Stimulated activated naive CD4-positive, alpha-beta T cell treated with Interleukin-2 at 50 U/mL for 16 hours (primary cell): ENCODE measurements around the gene HOXB8.

ENCODE experiments used
- DNase-seq: peaks from one replicate; lab custom pipeline; 2025; lab: John Stamatoyannopoulos, UW

HOXB8 gene

GRCh38 chr17:48583708-48584222 is 31.3 kb downstream of the HOXB8 start:
- DNase-seq: no peak

- no peak for DNase-seq
Observed at GRCh38 chr17:48582750-48583069, 32.4 kb downstream of the HOXB8 start.

GRCh38 chr17:48579760-48580554 is 35.1 kb downstream of the HOXB8 start:
- DNase-seq: no peak

DNA sequence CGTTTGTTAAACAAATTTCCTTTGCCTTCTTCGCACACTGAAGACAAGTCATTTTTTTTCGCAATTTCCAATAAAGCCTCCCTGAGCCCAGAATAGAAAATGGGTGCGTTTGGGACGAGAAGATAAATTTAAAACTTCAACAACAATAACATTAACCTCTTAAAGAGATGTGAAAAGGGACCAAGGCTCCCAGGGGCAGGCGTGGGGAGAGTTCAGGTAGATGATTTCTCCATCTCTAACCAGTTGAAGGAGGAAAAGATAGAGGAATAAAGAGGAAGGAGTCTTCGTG is 35.7 kb downstream of the HOXB8 start:
- no peak for DNase-seq

DNA sequence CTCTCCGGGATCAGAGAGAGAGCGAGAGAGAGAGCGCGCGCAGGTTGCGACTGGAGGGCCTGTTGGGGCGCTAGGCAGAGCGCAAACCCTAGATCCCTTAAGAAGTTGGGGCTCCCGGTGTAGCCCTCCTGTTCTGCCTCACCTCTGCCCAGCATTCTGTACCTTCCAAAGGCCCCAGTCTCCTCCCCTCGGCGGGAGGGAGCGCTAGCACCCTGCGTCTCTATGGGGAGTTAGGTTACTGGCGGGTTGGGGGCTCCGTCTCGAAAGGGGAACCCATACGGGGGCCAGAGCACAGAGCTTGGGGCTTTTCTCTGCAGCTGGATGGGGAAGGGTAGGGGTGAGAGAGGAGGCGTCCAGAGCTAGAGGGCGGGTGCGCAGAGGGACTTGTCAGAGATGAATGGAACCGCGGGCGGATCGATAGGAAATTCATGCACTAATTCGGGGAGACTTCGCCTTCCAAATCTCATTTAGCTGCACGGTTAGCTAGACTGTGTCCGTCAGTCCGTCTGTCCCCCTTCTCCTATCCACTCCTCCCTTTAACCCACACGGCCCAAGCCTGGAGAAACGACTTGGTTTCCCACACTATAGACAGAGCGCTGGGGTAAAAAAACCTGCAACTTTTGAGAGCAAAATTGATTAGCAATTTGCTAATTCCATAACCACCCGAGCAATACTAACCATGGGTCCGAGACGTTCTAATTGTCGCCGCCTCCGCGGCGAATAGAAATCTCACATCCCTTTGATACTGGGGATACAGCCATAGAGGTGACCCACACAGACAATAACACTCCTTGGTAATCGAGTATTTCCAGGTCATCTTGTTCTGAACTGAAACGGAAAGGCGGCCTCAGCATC is 36.2 kb downstream of the HOXB8 start:
- DNase-seq: no peak

GRCh38 chr17:48577946-48578615 is 37.0 kb downstream of the HOXB8 start, which contains the start of gene HOXB4:
Gene HOXB4 (minus strand): TSS chr17:48578350. CDS start chr17:48578319, 31 bp downstream.
- DNase-seq: peak; percentile 62

- DNase-seq: peak; percentile 35
Observed at GRCh38 chr17:48577330-48577945, 37.7 kb downstream of the HOXB8 start.

DNA sequence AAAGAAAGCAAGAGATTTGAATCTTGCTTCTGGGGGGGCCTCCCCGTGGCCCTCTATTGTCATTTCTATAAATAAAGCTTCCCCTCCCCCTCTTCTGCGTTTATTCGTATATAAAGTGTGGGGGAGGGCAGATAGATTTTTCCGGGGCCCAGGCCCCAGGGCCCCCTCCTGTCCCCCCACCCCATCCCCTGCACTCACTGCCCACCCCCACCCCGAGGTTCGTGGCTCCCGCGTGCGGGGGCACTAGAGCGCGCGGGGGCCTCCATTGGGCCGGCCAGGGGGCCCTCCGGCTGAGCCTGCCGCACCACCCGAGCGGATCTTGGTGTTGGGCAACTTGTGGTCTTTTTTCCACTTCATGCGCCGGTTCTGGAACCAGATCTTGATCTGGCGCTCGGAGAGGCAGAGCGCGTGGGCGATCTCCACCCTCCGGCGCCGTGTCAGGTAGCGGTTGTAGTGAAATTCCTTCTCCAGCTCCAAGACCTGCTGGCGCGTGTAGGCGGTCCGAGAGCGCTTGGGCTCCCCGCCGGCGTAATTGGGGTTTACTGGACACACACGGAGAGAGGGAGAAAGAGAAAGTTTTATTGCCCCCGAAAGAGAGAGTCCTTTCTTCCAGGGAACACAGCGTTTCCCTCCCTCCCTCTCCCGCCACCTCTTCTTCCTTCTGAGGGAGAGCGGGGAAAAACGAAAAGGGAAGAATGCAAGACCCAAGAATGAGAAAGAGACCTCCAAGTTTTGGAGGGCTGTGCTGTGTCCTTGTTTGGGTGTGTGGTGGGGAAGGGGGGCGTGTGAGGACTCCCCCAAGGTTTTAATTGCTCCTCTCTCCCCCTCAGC is 38.4 kb downstream of the HOXB8 start:
- no peak for DNase-seq

GRCh38 chr17:48575673-48576478 is 39.2 kb downstream of the HOXB8 start:
- DNase-seq: no peak

GRCh38 chr17:48575066-48575582 is 40.0 kb downstream of the HOXB8 start:
- DNase-seq: no peak

DNA sequence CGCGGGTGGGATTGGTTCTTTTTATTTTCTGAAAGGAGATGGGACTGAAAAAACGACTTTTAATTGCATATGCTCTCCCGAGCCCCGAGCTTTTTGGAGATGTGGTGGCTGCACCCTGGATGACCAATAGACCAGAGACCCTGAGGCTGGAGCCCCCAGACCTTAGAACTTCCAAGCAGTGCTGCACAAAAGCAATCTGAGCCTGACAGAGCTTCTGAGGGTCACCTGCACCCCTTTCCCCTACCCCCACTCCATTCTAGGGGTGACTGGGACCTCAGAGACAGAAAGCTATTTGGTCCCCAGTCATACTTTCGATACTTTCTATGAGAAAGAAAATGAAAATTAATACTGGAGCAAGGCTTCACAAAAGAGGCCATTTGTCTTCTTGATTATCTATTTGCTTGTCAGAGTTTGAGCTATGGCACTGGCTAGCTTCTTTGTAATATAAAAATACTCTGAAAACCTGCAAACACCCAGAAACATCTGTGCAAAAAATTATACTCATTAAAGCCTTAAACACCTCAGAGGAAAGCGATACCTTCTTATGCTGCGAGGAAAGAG is 40.5 kb downstream of the HOXB8 start:
- no peak for DNase-seq

GRCh38 chr17:48571826-48572417 is 43.2 kb downstream of the HOXB8 start:
- no peak for DNase-seq

GRCh38 chr17:48571024-48571818 is 43.9 kb downstream of the HOXB8 start:
- DNase-seq: no peak

DNA sequence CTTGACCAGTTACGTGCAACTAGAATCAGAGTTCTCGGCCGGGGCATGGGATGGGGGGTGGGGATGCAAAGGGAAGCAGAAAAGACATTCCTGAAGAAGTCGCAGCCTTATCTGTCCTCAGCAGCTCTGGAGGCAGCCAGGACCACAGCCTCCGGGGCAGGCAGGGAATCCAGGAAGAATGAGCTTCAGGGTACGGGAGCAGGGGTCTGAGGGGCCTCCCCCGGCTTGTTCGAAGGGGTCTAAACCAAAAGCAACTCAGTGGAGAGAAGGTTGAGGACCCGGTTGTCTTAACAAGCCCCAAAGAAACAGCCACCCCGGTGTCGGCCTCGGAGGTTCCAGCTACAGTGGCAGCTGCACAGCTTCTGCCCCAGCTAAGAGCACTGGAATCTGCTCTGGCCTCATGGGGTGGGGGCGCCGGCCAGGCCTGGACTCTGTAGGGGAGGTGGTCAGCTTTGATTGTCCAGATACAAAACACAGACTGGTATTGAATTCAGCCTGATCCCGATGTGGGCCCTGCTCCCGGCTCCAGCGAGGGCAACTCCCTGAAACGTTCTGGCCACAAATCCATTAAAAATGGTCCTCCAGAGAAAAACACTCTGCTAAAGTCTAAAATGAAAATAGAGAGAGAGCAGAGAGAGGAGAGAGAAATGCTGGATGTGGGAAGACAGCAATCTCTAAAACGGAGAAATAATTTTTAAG is 44.6 kb downstream of the HOXB8 start:
- no peak for DNase-seq

- no peak for DNase-seq
Observed at GRCh38 chr17:48569674-48570324, 45.3 kb downstream of the HOXB8 start.

DNA sequence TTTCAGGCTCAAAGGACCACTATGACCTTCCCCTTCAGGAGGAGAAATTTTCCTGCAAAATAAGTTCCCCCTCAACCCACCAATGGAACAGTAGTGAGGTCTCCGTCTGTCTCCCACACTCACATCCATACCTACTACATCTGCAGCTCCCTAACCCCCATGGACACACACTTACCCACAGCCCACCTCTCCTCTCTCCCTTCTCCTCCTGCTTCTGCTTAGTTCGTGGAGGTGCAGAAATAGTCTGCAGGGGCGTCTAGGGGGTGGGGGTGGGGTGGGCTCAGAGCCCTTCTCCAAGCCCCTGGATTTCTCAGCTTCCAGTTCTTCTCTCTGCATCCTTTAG is 45.9 kb downstream of the HOXB8 start:
- DNase-seq: no peak

DNA sequence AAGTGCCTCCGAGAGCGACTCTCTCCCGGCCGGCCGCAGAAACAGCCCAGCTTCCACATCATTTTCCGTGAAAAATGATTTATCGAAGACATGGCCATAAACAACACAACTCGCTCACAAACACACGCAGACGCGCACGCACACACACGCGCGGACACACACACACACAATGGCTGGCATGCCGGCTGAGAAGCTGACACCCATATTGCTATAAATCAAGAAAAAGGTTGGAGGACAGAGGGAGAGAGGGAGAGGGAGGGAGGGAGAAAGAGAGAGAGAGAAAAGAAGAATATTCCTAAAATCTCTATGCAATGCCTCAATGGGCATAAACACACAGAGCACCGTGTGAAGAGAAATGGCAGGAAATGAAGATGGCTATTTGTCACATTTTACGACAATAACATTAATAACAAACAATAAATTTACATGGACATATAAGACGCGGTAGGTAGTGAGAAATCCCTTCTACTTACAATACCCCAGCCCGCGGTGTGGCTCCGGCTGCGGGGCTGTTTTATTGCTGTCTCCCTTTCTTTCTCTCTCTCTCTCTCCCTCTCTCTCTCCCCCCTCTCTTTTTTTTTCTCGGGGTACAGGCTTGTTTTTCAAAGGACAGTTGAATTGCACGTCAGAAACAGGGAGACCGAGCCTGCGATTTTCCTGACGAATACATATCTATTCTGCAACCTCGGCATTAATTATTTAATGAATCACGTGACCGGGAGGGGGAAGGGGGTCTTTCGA is 46.4 kb downstream of the HOXB8 start:
- no peak for DNase-seq
